ACC112 (cell line): ENCODE data around the gene C2CD2.

Source experiments
- H2AFZ ChIP-seq: fragments of 200-600 bp; sonication (generic); one replicate; pipeline ENCODE4 v1.6.0; 2017; ENCODE audit warnings: antibody characterized with exemption, low read length; ENCODE audit not compliant: unreplicated experiment
- H3K27ac ChIP-seq: fragments of 200-600 bp; sonication (generic); 2 replicates; pipeline ENCODE4 v1.5.1; 2014; ENCODE audit warnings: low read depth, mild to moderate bottlenecking, antibody characterized with exemption, low read length, moderate library complexity
- H3K27me3 ChIP-seq: fragments of 200-600 bp; sonication (generic); 2 replicates; pipeline ENCODE4 v1.6.1; 2014; ENCODE audit warnings: mild to moderate bottlenecking, antibody characterized with exemption, low read length, moderate library complexity, mixed read lengths; ENCODE audit not compliant: insufficient read depth
- H3K36me3 ChIP-seq: fragments of 200-600 bp; sonication (generic); 2 replicates; pipeline ENCODE4 v1.6.1; 2016; ENCODE audit warnings: mild to moderate bottlenecking, antibody characterized with exemption, low read length, moderate library complexity, mixed read lengths; ENCODE audit not compliant: insufficient read depth
- H3K4me1 ChIP-seq: fragments of 200-600 bp; sonication (generic); one replicate; pipeline ENCODE4 v1.6.1; 2016; ENCODE audit warnings: low read length, mixed read lengths; ENCODE audit not compliant: insufficient read depth, unreplicated experiment, control insufficient read depth
- H3K4me3 ChIP-seq: fragments of 200-600 bp; sonication (generic); 2 replicates; pipeline ENCODE4 v1.5.1; 2014; ENCODE audit warnings: mild to moderate bottlenecking, low read depth, low read length
- H3K79me2 ChIP-seq: fragments of 200-600 bp; sonication (generic); one replicate; pipeline ENCODE4 v1.6.0; 2016; ENCODE audit warnings: low read length; ENCODE audit not compliant: control insufficient read depth, unreplicated experiment, insufficient read depth

C2CD2 gene

DNA sequence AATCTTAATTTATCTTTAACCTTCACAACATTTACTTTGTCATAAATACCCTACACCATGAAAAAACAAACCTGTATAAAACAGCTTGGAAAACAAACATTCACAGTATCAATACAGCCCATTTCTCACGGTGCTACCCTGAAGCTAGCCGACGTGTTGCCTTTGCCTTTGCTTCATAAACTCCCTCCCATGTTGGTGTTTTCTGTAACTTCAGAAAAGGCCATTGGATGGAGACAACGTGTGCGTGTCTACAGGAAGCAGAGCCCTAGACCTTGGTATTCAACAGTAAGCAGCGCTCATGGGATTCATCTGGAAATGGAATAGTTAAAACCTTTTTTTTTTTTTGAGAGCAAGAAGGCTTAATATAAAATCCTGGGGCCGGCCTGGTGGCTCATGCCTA is 67.5 kb downstream of the C2CD2 start:
- Histone ChIP-seq H3K4me1 (no peaks in the 10 kb centered on the region), H3K27me3 (no peaks in the 10 kb centered on the region), H2AFZ (no peak overlapping the region), H3K4me3 (no peak overlapping the region), H3K79me2 (no peaks in the 10 kb centered on the region), H3K36me3 (no peaks in the 10 kb centered on the region), H3K27ac (no peak overlapping the region)

DNA sequence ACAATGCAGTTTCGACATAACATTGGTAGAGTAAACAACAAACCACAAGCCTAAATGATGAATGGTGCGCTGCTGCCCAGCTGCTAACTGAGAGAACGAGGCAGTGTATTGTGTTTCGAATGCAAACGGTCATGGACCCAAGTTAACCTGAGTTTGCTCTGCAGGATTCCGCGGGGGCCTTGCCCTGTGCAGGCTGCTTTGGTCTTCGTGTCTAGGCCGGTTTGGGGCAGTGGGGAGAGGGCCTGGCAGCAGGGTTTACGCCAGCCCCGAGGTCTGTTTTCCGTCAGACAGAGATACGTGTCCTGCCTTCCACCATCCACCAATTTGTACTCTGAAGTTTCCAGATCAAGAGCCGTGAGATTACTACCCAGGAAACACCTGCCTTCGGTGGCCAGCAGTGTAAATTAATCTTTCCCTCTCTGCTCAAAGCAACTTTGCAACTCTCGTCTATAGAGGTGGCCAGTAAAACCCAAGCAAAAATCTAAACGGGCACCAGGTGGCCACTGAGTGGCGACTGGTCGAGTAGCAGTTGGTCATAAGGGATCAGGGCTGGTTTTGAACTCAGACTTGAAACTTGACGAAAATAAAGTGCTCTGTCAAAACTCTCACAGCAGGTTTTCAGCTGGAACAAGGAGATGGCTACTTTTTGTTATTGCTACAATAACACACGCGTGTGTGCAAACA is 68.3 kb downstream of the C2CD2 start:
- Histone ChIP-seq H3K4me3 (no peak overlapping the region), H3K27me3 (no peaks in the 10 kb centered on the region), H2AFZ (no peak overlapping the region), H3K27ac (no peak overlapping the region), H3K36me3 (no peaks in the 10 kb centered on the region), H3K79me2 (no peaks in the 10 kb centered on the region), H3K4me1 (no peaks in the 10 kb centered on the region)

GRCh38 chr21:41884501-41885030 is 69.3 kb downstream of the C2CD2 start:
- H2AFZ ChIP-seq, result no peak overlapping the region
- H3K36me3 ChIP-seq, result no peaks in the 10 kb centered on the region
- no peak overlapping the region for H3K4me3 ChIP-seq
- no peaks in the 10 kb centered on the region for H3K27me3 ChIP-seq
- H3K4me1 ChIP-seq, result peaks cover 2% of the 10 kb centered on the region
- no peak overlapping the region for H3K27ac ChIP-seq
- no peaks in the 10 kb centered on the region for H3K79me2 ChIP-seq

DNA sequence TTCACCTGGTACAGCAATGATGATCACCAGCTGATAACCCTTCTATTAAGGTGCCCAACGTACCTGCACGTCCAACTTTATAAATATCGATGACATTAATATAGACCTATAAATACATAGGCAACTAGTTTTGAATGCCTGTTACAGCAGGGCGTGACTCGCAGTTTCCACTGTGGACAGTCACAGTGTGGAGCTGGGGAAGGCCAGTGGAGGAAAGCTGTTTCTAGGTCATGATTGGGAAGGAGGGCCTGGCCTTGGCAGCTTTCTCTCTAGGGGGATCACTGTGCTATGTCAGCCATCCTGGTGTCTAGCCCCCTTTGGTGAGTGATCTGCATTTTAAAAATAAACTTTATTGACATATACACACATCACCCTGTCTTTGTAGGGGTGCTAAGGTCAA is 70.2 kb downstream of the C2CD2 start:
- no peak overlapping the region for H2AFZ ChIP-seq
- H3K27ac ChIP-seq, result no peak overlapping the region
- H3K36me3 ChIP-seq, result no peaks in the 10 kb centered on the region
- H3K27me3 ChIP-seq, result no peaks in the 10 kb centered on the region
- H3K4me3 ChIP-seq, result no peak overlapping the region
- peaks cover 2% of the 10 kb centered on the region for H3K4me1 ChIP-seq
- H3K79me2 ChIP-seq, result peaks cover under 1% of the 10 kb centered on the region

DNA sequence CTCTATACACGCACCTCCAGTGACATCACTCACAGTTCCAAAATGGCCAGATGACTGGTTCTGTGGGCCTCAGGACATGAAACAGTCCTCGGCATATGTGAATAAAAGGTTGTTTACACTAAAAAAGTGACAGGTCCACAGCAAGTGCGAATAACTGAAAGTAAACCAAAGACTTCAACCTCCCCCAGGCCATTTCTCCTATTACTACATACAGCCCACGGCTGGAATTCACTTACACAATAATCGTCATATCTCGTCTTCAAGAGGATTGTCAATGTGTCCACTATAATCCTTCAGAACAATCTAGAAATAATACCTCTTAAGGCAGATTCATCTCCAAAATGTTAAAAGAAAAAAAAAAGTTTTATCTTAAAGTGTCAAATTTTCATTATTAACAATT is 72.8 kb downstream of the C2CD2 start:
- H3K4me1 ChIP-seq, result peaks cover 10% of the 10 kb centered on the region
- H3K36me3 ChIP-seq, result no peaks in the 10 kb centered on the region
- H3K79me2 ChIP-seq, result peaks cover 25% of the 10 kb centered on the region

DNA sequence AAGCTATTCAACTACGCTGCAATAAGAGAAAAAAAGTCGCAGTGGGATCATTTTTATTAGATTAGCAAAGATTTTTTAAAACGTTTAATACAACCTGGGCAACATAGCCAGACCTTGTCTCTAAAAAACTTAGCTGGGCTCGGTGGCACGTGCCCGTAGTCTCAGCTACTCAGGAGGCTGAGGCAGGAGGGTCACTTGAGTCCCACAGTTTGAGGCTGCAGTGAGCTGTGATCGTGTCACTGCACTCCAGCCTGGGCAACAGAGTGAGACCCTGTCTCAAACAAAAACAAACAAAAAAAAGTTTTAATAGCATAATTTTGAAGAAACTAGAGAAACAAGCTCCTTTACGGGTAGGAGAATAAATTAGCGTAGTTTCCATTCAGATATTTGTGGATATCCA is 73.7 kb downstream of the C2CD2 start:
- Histone ChIP-seq H3K27ac (peak overlapping the region; percentile 74; the same call in 1 of the 2 replicates), H3K79me2 (peaks cover 34% of the 10 kb centered on the region), H3K4me1 (peaks cover 10% of the 10 kb centered on the region), H3K4me3 (peak overlapping the region; percentile 91), H2AFZ (no peak overlapping the region), H3K27me3 (no peaks in the 10 kb centered on the region), H3K36me3 (no peaks in the 10 kb centered on the region)

More for the DNA sequence above, 72.8 kb downstream of the C2CD2 start:
- no peak overlapping the region for H3K4me3 ChIP-seq
- H2AFZ ChIP-seq, result no peak overlapping the region
- H3K27ac ChIP-seq, result no peak overlapping the region
- no peaks in the 10 kb centered on the region for H3K27me3 ChIP-seq

GRCh38 chr21:41879190-41879998 is 74.4 kb downstream of the C2CD2 start, which contains the start of gene PRDM15:
Gene PRDM15, minus strand, starts transcription at chr21:41879344. Its CDS starts 18,981 bp downstream, at chr21:41860363.
- no peaks in the 10 kb centered on the region for H3K36me3 ChIP-seq
- no peaks in the 10 kb centered on the region for H3K27me3 ChIP-seq
- H3K27ac ChIP-seq, result peak within 1 kb of the TSS; percentile 74
- peak within 1 kb of the TSS; percentile 94 for H3K4me3 ChIP-seq
- peaks cover 10% of the 10 kb centered on the region for H3K4me1 ChIP-seq
- H3K79me2 ChIP-seq, result peaks cover 41% of the 10 kb centered on the region
- peak within 1 kb of the TSS; percentile 83 for H2AFZ ChIP-seq

- no peak overlapping the region for H3K27ac ChIP-seq
- no peaks in the 10 kb centered on the region for H3K27me3 ChIP-seq
- H3K36me3 ChIP-seq, result no peaks in the 10 kb centered on the region
- peaks cover 10% of the 10 kb centered on the region for H3K4me1 ChIP-seq
- peak overlapping the region; percentile 94 for H3K4me3 ChIP-seq
- no peak overlapping the region for H2AFZ ChIP-seq
- H3K79me2 ChIP-seq, result peaks cover 45% of the 10 kb centered on the region
Observed at GRCh38 chr21:41878831-41879189, 75.0 kb downstream of the C2CD2 start.

DNA sequence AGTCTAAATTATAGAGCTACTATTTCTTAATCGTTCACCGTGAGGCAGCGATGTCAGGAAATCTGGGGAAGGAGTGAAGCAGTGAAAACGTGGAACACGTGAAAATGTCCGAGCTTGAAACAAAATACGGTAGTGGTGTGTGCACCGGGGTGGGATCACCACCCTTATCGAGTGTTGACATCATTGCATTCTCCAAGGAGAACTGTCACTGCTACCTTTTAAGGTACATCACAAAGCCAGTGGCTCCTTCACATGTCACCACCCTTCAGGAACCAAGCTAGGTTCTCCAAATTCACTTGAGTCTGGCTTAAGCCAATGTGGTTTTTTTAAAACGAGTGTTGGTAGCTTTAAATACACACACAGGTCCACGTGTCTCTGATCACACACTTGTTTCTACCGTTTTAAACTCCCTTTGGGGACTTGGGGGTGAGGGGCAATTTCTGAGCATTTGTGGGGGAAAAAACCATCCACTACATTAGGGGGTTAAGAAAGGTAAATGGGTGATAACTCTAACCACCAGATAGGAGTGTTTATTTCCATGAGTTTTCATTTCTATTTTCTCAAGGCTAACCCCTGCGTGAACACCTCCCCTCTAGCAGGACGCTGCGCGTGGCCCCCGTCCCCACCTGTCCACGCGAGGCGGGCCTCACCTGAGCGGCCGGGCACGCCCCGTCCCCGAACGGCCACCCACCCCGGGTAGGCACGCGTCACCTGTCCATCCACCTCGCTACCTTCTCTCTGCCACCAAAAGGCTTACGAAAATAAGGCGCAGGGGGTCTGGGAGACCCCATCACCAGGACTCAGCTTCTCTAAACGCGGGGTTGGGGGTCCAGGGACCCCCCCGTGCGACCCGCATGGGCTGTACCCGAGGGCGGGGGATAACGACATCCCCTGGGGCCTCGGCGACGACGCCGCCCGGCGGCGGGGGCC is 75.7 kb downstream of the C2CD2 start:
- no peaks in the 10 kb centered on the region for H3K27me3 ChIP-seq
- H3K79me2 ChIP-seq, result peaks cover 48% of the 10 kb centered on the region
- peak overlapping the region; percentile 94 for H3K4me3 ChIP-seq
- H2AFZ ChIP-seq, result peak overlapping the region; percentile 77
- H3K36me3 ChIP-seq, result no peaks in the 10 kb centered on the region
- H3K27ac ChIP-seq, result peak overlapping the region; percentile 55
- H3K4me1 ChIP-seq, result peaks cover 10% of the 10 kb centered on the region
